Vagina (tissue), 2 donors: ENCODE data around the gene SLC12A1. TPM values are rescaled to one million over a fixed set of nuclear protein-coding genes. Genes with fewer than 3 reads are reported as not detected.

Source experiments
- DNase-seq, 2 donors: peaks; one replicate each; pipeline ENCODE4 v3.0.0-alpha.2; 2017; ENCODE audit errors: extremely low spot score in 2 of 2
- H3K27ac ChIP-seq: fragments of 200-600 bp; sonication (generic); one replicate; pipeline ENCODE4 v1.5.1; 2019
- H3K27me3 ChIP-seq: fragments of 200-600 bp; sonication (generic); one replicate; pipeline ENCODE4 v1.5.1; 2019
- H3K36me3 ChIP-seq, 2 donors: fragments of 200-600 bp; sonication (generic); one replicate each; pipeline ENCODE4 v1.5.1; 2017 to 2019
- H3K4me1 ChIP-seq: fragments of 200-600 bp; sonication (generic); one replicate; pipeline ENCODE4 v1.5.1; 2019
- H3K4me3 ChIP-seq, 2 donors: fragments of 200-600 bp; sonication (generic); 1 replicate in 1 of 2; 2 replicates in 1 of 2; pipeline ENCODE4 v1.5.1; 2016 to 2019
- H3K9me3 ChIP-seq: fragments of 200-600 bp; sonication (generic); one replicate; pipeline ENCODE4 v1.5.1; 2019
- CTCF ChIP-seq, 3 experiments: fragments of 450-650 bp in 2 of 3; fragments of 200-600 bp in 1 of 3; sonication (generic) in 1 of 3; IDR thresholded peaks; one replicate each; pipeline ENCODE4 v1.5.1; 2017 to 2019; ENCODE audit warnings: antibody characterized with exemption in 3 of 3, mild to moderate bottlenecking in 2 of 3, moderate library complexity in 2 of 3
- POLR2A ChIP-seq, 2 donors: fragments of 450-650 bp; IDR thresholded peaks; one replicate each; pipeline ENCODE4 v1.6.1; 2017; ENCODE audit warnings: antibody characterized with exemption in 2 of 2, mild to moderate bottlenecking in 2 of 2, moderate library complexity in 2 of 2
- POLR2AphosphoS5 ChIP-seq, 2 donors: sonication (generic); formaldehyde crosslinking; IDR thresholded peaks; one replicate each; pipeline ENCODE4 v1.9.0; 2017; ENCODE audit warnings: antibody characterized with exemption in 2 of 2, mild to moderate bottlenecking in 2 of 2, low read depth in 1 of 2; ENCODE audit not compliant: insufficient read depth in 1 of 2
- intact Hi-C: fragments of 100-400 bp; cut with DNase I; formaldehyde crosslinking; loops from one replicate; pipeline ENCODE4 v1.15.1; 2023
- small RNA-seq: library from RNA; depleted of rRNA; stranded (forward); fragments of <200 nt; gene quantifications from one replicate; pipeline ENCODE3, GENCODE V24; 2016
- total RNA-seq: library from RNA; depleted of rRNA; stranded (reverse); fragments of >200 nt; gene quantifications from one replicate; pipeline ENCODE4 v1.2.3, GENCODE V29; 2016

SLC12A1 gene
- total RNA-seq, 1 donor from 2014 or later: not detected

GRCh38 chr15:48340111-48340510, 134.0 kb downstream of the SLC12A1 start:
- intact Hi-C loops: no loop called here
- no peak for DNase-seq
- Histone ChIP-seq H3K27me3 (no peaks in the 10 kb centered on the region), H3K9me3 (no peaks in the 10 kb centered on the region), H3K4me3 (no peak overlapping the region), H3K27ac (no peak overlapping the region), H3K36me3 (peaks cover 0 to 68% of the 10 kb centered on the region in 2 donors), H3K4me1 (no peaks in the 10 kb centered on the region)
- TF ChIP-seq POLR2A (IDR thresholded peaks at IDR 0.05): no peak
- TF ChIP-seq CTCF (IDR thresholded peaks at IDR 0.05): no peak
- no peak for TF ChIP-seq POLR2AphosphoS5 (IDR thresholded peaks at IDR 0.05; ENCODE audit: insufficient read depth in 1 of 2, low read depth in 1 of 2)

GRCh38 chr15:48343865-48344264, 137.8 kb downstream of the SLC12A1 start:
- DNase-seq: no peak
- TF ChIP-seq CTCF (IDR thresholded peaks at IDR 0.05) (no peak), POLR2A (IDR thresholded peaks at IDR 0.05) (no peak), POLR2AphosphoS5 (IDR thresholded peaks at IDR 0.05; ENCODE audit: insufficient read depth in 1 of 2, low read depth in 1 of 2) (no peak)
- Histone ChIP-seq H3K4me3 (no peak overlapping the region), H3K27ac (no peak overlapping the region), H3K9me3 (no peaks in the 10 kb centered on the region), H3K27me3 (no peaks in the 10 kb centered on the region), H3K4me1 (no peaks in the 10 kb centered on the region), H3K36me3 (peaks cover 0 to 40% of the 10 kb centered on the region in 2 donors)
- intact Hi-C loops: no loop called here

GRCh38 chr15:48345516-48345915, 139.4 kb downstream of the SLC12A1 start:
- H3K36me3 ChIP-seq: peaks cover 0 to 26% of the 10 kb centered on the region in 2 donors
- H3K4me3 ChIP-seq: no peak overlapping the region
- TF ChIP-seq POLR2AphosphoS5 (IDR thresholded peaks at IDR 0.05; ENCODE audit: insufficient read depth in 1 of 2, low read depth in 1 of 2) (no peak), CTCF (IDR thresholded peaks at IDR 0.05) (no peak), POLR2A (IDR thresholded peaks at IDR 0.05) (no peak)
- H3K9me3 ChIP-seq: no peaks in the 10 kb centered on the region
- no peaks in the 10 kb centered on the region for H3K4me1 ChIP-seq
- no peak for DNase-seq
- H3K27ac ChIP-seq: no peak overlapping the region
- intact Hi-C loops: no loop called here
- H3K27me3 ChIP-seq: no peaks in the 10 kb centered on the region

GRCh38 chr15:48352474-48353072, 146.5 kb downstream of the SLC12A1 start:
- no peak overlapping the region for H3K27ac ChIP-seq
- no peak for DNase-seq
- intact Hi-C loops: no loop called here
- no peaks in the 10 kb centered on the region for H3K4me1 ChIP-seq
- no peaks in the 10 kb centered on the region for H3K27me3 ChIP-seq
- TF ChIP-seq CTCF (IDR thresholded peaks at IDR 0.05) (peak; percentile 50 to 67 (median 56)), POLR2AphosphoS5 (IDR thresholded peaks at IDR 0.05; ENCODE audit: insufficient read depth in 1 of 2, low read depth in 1 of 2) (no peak)
- no peaks in the 10 kb centered on the region for H3K9me3 ChIP-seq
- H3K4me3 ChIP-seq: no peak overlapping the region
- no peaks in the 10 kb centered on the region for H3K36me3 ChIP-seq

Small RNA genes lying within 50 kb of the gene (small RNA-seq; reads per million reads assigned to genes)
- gene RF00019: not detected

Other genes with a start within 250 kb of the SLC12A1 start
- gene SLC24A5, start 85.3 kb upstream of the SLC12A1 start, total RNA-seq: not detected
- 7.1 TPM for gene MYEF2, start 28.0 kb upstream of the SLC12A1 start, total RNA-seq
- gene CTXN2, start 14.6 kb upstream of the SLC12A1 start, total RNA-seq: not detected
- 84.5 TPM for gene DUT, start 125.1 kb downstream of the SLC12A1 start, total RNA-seq